SK-N-SH (cell line): ENCODE measurements around the gene FGF23. TPM values are rescaled to one million over a fixed set of nuclear protein-coding genes. Genes with fewer than 3 reads are reported as not detected.

ENCODE experiments used
- CTCF ChIA-PET: fragments of 300-600, 350-600 bp; formaldehyde crosslinking; extraction: SDS; loops from one replicate; lab custom pipeline; 2021; lab: Yijun Ruan, JAX
- POLR2A ChIA-PET: fragments of 350-600 bp; sonication (Branson Sonifier 250); formaldehyde crosslinking; extraction: SDS; loops from one replicate; lab custom pipeline; 2020; ENCODE audit warnings: antibody characterized with exemption, inconsistent platforms; lab: Yijun Ruan, JAX
- DNase-seq: peaks from one replicate; pipeline ENCODE4 v3.0.0; 2012
- H2AFZ ChIP-seq: fragments of 200-600 bp; sonication (generic); 2 replicates; pipeline ENCODE4 v1.8.1; 2016; ENCODE audit warnings: antibody characterized with exemption, mild to moderate bottlenecking, low read depth
- H3F3A ChIP-seq: fragments of 200-600 bp; sonication (generic); replicated peaks from 2 replicates; pipeline ENCODE3; 2016; ENCODE audit warnings: antibody characterized with exemption, mild to moderate bottlenecking; ENCODE audit not compliant: insufficient read depth
- H3K27ac ChIP-seq, 2 experiments: fragments of 200-500 bp in 1 of 2; fragments of 200-600 bp in 1 of 2; sonication (Bioruptor generic) in 1 of 2; sonication (generic), shearing (Covaris generic) in 1 of 2; 2 replicates each; pipeline versions ENCODE4 v1.5.1 to v1.6.1; 2014 to 2016; ENCODE audit warnings: low read depth in 2 of 2, inconsistent platforms in 1 of 2, low read length in 1 of 2, mild to moderate bottlenecking in 1 of 2, mixed read lengths in 1 of 2
- H3K27me3 ChIP-seq: fragments of 200-600 bp; sonication (generic), shearing (Covaris generic); 2 replicates; pipeline ENCODE4 v1.6.1; 2016; ENCODE audit warnings: mixed run types; ENCODE audit not compliant: insufficient read depth
- H3K36me3 ChIP-seq, 2 experiments: fragments of 200-500 bp in 1 of 2; fragments of 200-600 bp in 1 of 2; sonication (Bioruptor generic) in 1 of 2; sonication (generic) in 1 of 2; replicated peaks in 1 of 2; 2 replicates each; pipeline versions ENCODE3 to v1.5.1; 2014 to 2016; ENCODE audit warnings: low read length in 1 of 2, mild to moderate bottlenecking in 1 of 2; ENCODE audit not compliant: insufficient read depth in 2 of 2, control insufficient read depth in 1 of 2
- H3K4me1 ChIP-seq, 2 experiments: fragments of 200-500 bp in 1 of 2; fragments of 200-600 bp in 1 of 2; sonication (Bioruptor generic) in 1 of 2; sonication (generic), shearing (Covaris generic) in 1 of 2; 2 replicates each; pipeline versions ENCODE4 v1.5.1 to v1.6.1; 2014 to 2016; ENCODE audit warnings: low read depth in 1 of 2, low read length in 1 of 2, mixed run types in 1 of 2; ENCODE audit not compliant: insufficient read depth in 2 of 2, control insufficient read depth in 1 of 2
- H3K4me2 ChIP-seq: fragments of 200-600 bp; sonication (generic), shearing (Covaris generic); 2 replicates; pipeline ENCODE4 v1.6.1; 2017; ENCODE audit warnings: mixed run types
- H3K4me3 ChIP-seq, 2 experiments: fragments of 200-500 bp in 1 of 2; fragments of 200-600 bp in 1 of 2; sonication (Bioruptor generic) in 1 of 2; sonication (generic), shearing (Covaris generic) in 1 of 2; 2 replicates each; pipeline versions ENCODE4 v1.5.1 to v1.8.1; 2014 to 2016; ENCODE audit warnings: low read depth in 2 of 2, inconsistent platforms in 1 of 2, low read length in 1 of 2, mild to moderate bottlenecking in 1 of 2, mixed read lengths in 1 of 2, moderate library complexity in 1 of 2
- H3K79me2 ChIP-seq: fragments of 200-600 bp; sonication (generic); 2 replicates; pipeline ENCODE4 v1.8.1; 2017; ENCODE audit warnings: mild to moderate bottlenecking; ENCODE audit not compliant: insufficient read depth
- H3K9ac ChIP-seq: fragments of 200-600 bp; sonication (generic); 2 replicates; pipeline ENCODE4 v1.6.1; 2017; ENCODE audit warnings: mixed run types
- H3K9me2 ChIP-seq: fragments of 200-600 bp; sonication (generic); 2 replicates; pipeline ENCODE4 v1.6.1; 2017; ENCODE audit warnings: mixed run types
- H3K9me3 ChIP-seq: fragments of 200-600 bp; sonication (generic); 2 replicates; pipeline ENCODE4 v1.6.1; 2017; ENCODE audit warnings: mixed run types, mild to moderate bottlenecking, moderate library complexity
- H4K20me1 ChIP-seq: fragments of 200-600 bp; sonication (generic); 2 replicates; pipeline ENCODE4 v1.6.1; 2017; ENCODE audit warnings: mild to moderate bottlenecking, mixed run types; ENCODE audit not compliant: insufficient read depth
- CTCF ChIP-seq: fragments of 200-600 bp; sonication (generic); IDR thresholded peaks from 2 replicates; pipeline ENCODE4 v1.6.1; 2017; ENCODE audit warnings: antibody characterized with exemption, mild to moderate bottlenecking, moderate library complexity
- ELF1 ChIP-seq: IDR thresholded peaks from 2 replicates; pipeline ENCODE4 v1.4.0; 2012
- FOSL2 ChIP-seq: IDR thresholded peaks from 2 replicates; pipeline ENCODE4 v1.4.0; 2012; ENCODE audit warnings: low read depth, mild to moderate bottlenecking, moderate library complexity, borderline replicate concordance
- FOXM1 ChIP-seq: IDR thresholded peaks from 2 replicates; pipeline ENCODE4 v1.4.0; 2012; ENCODE audit warnings: low read depth, mild to moderate bottlenecking
- GATA2 ChIP-seq: sonication (generic); formaldehyde crosslinking; IDR thresholded peaks from 2 replicates; pipeline ENCODE4 v1.5.0; 2020; ENCODE audit warnings: mild to moderate bottlenecking, missing genetic modification reagents
- MXI1 ChIP-seq: IDR thresholded peaks from 2 replicates; pipeline ENCODE4 v1.6.1; 2012; ENCODE audit warnings: mild to moderate bottlenecking, low read depth, low read length, improper control_type of control experiment
- NRF1 ChIP-seq: IDR thresholded peaks from 2 replicates; pipeline ENCODE4 v1.6.1; 2012; ENCODE audit warnings: low read depth, mild to moderate bottlenecking, low read length
- RAD21 ChIP-seq: IDR thresholded peaks from 2 replicates; pipeline ENCODE4 v1.6.1; 2012; ENCODE audit warnings: mild to moderate bottlenecking, low read length
- RFX5 ChIP-seq: IDR thresholded peaks from 2 replicates; pipeline ENCODE4 v1.6.1; 2012; ENCODE audit warnings: mild to moderate bottlenecking, improper control_type of control experiment, low read length
- SMC3 ChIP-seq: IDR thresholded peaks from 2 replicates; pipeline ENCODE4 v1.6.1; 2012; ENCODE audit warnings: low read depth, low read length, improper control_type of control experiment
- TAF1 ChIP-seq: IDR thresholded peaks from 2 replicates; pipeline ENCODE4 v1.6.1; 2012; ENCODE audit warnings: low read depth, mild to moderate bottlenecking, low read length, moderate library complexity, borderline replicate concordance
- USF1 ChIP-seq: IDR thresholded peaks from 2 replicates; pipeline ENCODE4 v1.4.0; 2012; ENCODE audit warnings: low read depth, borderline replicate concordance
- USF2 ChIP-seq: fragments of 150-350 bp; IDR thresholded peaks from 2 replicates; pipeline ENCODE4 v1.6.1; 2017; ENCODE audit warnings: antibody characterized with exemption, low read length, low read depth, borderline replicate concordance
- WGBS: methylation state at CpG from one replicate; pipeline ENCODE4 v1.1.6; 2017; ENCODE audit warnings: low lambda C conversion rate; 5-methylcytosine and 5-hydroxymethylcytosine counted together
- polyA plus RNA-seq, 3 experiments: library from polyadenylated mRNA; depleted of rRNA; stranded (reverse); fragments of >200 nt; gene quantifications; 2 replicates each; pipeline ENCODE4 v1.2.3, GENCODE V29; 2012
- TF ChIP-seq, protein P1 (sequence below): IDR thresholded peaks from 2 replicates; pipeline ENCODE4 v1.4.0; 2012; ENCODE audit warnings: low read depth, borderline replicate concordance

The FGF23 gene
- polyA plus RNA-seq, 1 of the 3 experiments (the other 2 are of a cell fraction): not detected

DNA sequence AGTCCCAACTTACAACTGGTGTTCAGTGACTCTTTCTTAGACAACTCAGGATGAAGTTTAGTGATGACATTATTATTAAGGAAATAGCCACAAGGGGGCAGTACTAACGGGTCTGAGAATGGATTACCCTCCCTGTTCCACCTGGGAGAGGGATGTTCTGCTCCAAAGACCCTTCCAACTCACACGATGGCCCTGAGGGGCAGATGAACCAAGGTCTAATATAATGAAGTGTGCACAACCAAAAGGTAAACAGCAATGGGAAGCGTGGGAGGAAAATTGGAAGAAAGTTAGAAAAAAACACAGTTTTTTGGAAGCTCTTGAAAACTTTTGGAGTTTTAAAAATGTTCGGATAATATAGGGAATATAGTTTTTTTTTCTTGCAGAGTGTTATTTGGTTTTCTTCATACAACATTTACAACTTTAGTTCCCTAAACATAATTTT, 42.1 kb upstream of the FGF23 start:
- peak; percentile 82 for DNase-seq
- H3F3A ChIP-seq: no peaks in the 10 kb centered on the region
- no peak overlapping the region for H3K9ac ChIP-seq
- no peak overlapping the region for H3K4me2 ChIP-seq
- WGBS: 28% methylated on average over 4 of the region's 4 CpGs
- TF ChIP-seq GATA2 (CRISPR knock-in tag) (no peak), NRF1 (no peak), USF2 (no peak), CTCF (peak; percentile 77), SMC3 (peak; percentile 52), RAD21 (peak; percentile 57)
- no peak overlapping the region for H2AFZ ChIP-seq
- H3K27ac ChIP-seq: no peak overlapping the region
- ChIA-PET POLR2A (no interaction called here), CTCF (interaction anchor here (0.6 to 3.7 kb wide), 21 partner anchors 10 to 1226 kb away, joined by 3 to 30 read pairs (median 4); partner anchors contain the start of genes FGF23 and FGF6)
- H3K9me3 ChIP-seq: no peaks in the 10 kb centered on the region
- H3K27me3 ChIP-seq: peaks cover 23% of the 10 kb centered on the region; the same call in 1 of the 2 replicates
- H3K4me3 ChIP-seq: no peak overlapping the region; a peak in 1 of 4 replicates
- peaks cover 0 to 15% of the 10 kb centered on the region in 2 experiments; a peak in 1 of 4 replicates for H3K4me1 ChIP-seq
- no peaks in the 10 kb centered on the region for H3K79me2 ChIP-seq
- no peaks in the 10 kb centered on the region for H4K20me1 ChIP-seq
- no peaks in the 10 kb centered on the region for H3K9me2 ChIP-seq
- no peaks in the 10 kb centered on the region for H3K36me3 ChIP-seq

- no peak overlapping the region for H3K4me3 ChIP-seq
- no peak overlapping the region for H3K9ac ChIP-seq
- no peak overlapping the region for H3K4me2 ChIP-seq
- H3K79me2 ChIP-seq: no peaks in the 10 kb centered on the region
- no peak for DNase-seq
- ChIA-PET CTCF (interaction anchor here (0.7 to 3.7 kb wide), 12 partner anchors 8 to 113 kb away, joined by 3 to 30 read pairs (median 4); partner anchors contain the start of gene FGF6), POLR2A (no interaction called here)
- peaks cover 34% of the 10 kb centered on the region; the same call in 1 of the 2 replicates for H3K27me3 ChIP-seq
- no peaks in the 10 kb centered on the region for H3K9me2 ChIP-seq
- no peaks in the 10 kb centered on the region for H4K20me1 ChIP-seq
- TF ChIP-seq USF1 (no peak), MXI1 (no peak), RAD21 (no peak), FOXM1 (no peak), FOSL2 (no peak), RFX5 (no peak), ELF1 (no peak), CTCF (no peak), TAF1 (no peak)
- TF ChIP-seq, protein P1, sequence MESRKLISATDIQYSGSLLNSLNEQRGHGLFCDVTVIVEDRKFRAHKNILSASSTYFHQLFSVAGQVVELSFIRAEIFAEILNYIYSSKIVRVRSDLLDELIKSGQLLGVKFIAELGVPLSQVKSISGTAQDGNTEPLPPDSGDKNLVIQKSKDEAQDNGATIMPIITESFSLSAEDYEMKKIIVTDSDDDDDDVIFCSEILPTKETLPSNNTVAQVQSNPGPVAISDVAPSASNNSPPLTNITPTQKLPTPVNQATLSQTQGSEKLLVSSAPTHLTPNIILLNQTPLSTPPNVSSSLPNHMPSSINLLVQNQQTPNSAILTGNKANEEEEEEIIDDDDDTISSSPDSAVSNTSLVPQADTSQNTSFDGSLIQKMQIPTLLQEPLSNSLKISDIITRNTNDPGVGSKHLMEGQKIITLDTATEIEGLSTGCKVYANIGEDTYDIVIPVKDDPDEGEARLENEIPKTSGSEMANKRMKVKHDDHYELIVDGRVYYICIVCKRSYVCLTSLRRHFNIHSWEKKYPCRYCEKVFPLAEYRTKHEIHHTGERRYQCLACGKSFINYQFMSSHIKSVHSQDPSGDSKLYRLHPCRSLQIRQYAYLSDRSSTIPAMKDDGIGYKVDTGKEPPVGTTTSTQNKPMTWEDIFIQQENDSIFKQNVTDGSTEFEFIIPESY: no peak
- no peak overlapping the region for H3K27ac ChIP-seq
- no peaks in the 10 kb centered on the region for H3K9me3 ChIP-seq
- no peak overlapping the region for H2AFZ ChIP-seq
- H3F3A ChIP-seq: no peaks in the 10 kb centered on the region
- no peaks in the 10 kb centered on the region for H3K36me3 ChIP-seq
- 58% methylated on average over 5 of the region's 5 CpGs for WGBS
- peaks cover 0 to 22% of the 10 kb centered on the region in 2 experiments; a peak in 1 of 4 replicates for H3K4me1 ChIP-seq
These were observed 40.7 kb upstream of the FGF23 start for GRCh38 chr12:4420138-4420670.
